Adipocyte (in vitro differentiated cells): ENCODE data around the gene B3GNT3.
A peak's percentile ranks its signal among the peaks of the same experiment; 100 is the strongest.

Source experiments
- DNase-seq: peaks from one replicate; pipeline ENCODE4 v3.0.0-alpha.2; 2015; ENCODE audit warnings: low read depth
- H3K27me3 ChIP-seq: replicated peaks from 2 replicates; pipeline ENCODE4 v1.7.0; 2013; ENCODE audit warnings: mild to moderate bottlenecking, low read length, moderate library complexity; ENCODE audit not compliant: control insufficient read depth, insufficient read depth
- H3K36me3 ChIP-seq: 2 replicates; pipeline ENCODE4 v1.7.0; 2013; ENCODE audit warnings: low read length, mild to moderate bottlenecking, moderate library complexity; ENCODE audit not compliant: control insufficient read depth, insufficient read depth, severe bottlenecking
- H3K4me1 ChIP-seq: 2 replicates; pipeline ENCODE4 v1.7.0; 2013; ENCODE audit warnings: mild to moderate bottlenecking, low read length, moderate library complexity; ENCODE audit not compliant: control insufficient read depth, insufficient read depth
- H3K4me3 ChIP-seq: 2 replicates; pipeline ENCODE4 v1.7.0; 2013; ENCODE audit warnings: mild to moderate bottlenecking, low read length, moderate library complexity
- H3K9ac ChIP-seq: 2 replicates; pipeline ENCODE4 v1.7.0; 2013; ENCODE audit warnings: mild to moderate bottlenecking, low read length, moderate library complexity
- H3K9me3 ChIP-seq: 2 replicates; pipeline ENCODE4 v1.7.0; 2013; ENCODE audit warnings: mild to moderate bottlenecking, low read length, moderate library complexity; ENCODE audit not compliant: control insufficient read depth

Gene B3GNT3

GRCh38 chr19:17755443-17755890, 39.5 kb upstream of the B3GNT3 start:
- DNase-seq = no peak
- no peaks in the 10 kb centered on the region for H3K36me3 ChIP-seq
- no peaks in the 10 kb centered on the region for H3K4me1 ChIP-seq
- no peak overlapping the region for H3K9ac ChIP-seq
- H3K27me3 ChIP-seq = no peaks in the 10 kb centered on the region
- no peaks in the 10 kb centered on the region for H3K9me3 ChIP-seq
- no peak overlapping the region for H3K4me3 ChIP-seq

- H3K27me3 ChIP-seq = no peaks in the 10 kb centered on the region
- DNase-seq = no peak
- no peaks in the 10 kb centered on the region for H3K36me3 ChIP-seq
- H3K9ac ChIP-seq = no peak overlapping the region
- H3K4me1 ChIP-seq = no peaks in the 10 kb centered on the region
- H3K9me3 ChIP-seq = no peaks in the 10 kb centered on the region
- H3K4me3 ChIP-seq = no peak overlapping the region
Measured at GRCh38 chr19:17755977-17756670, 38.8 kb upstream of the B3GNT3 start.

- Histone ChIP-seq H3K9me3 (no peaks in the 10 kb centered on the region), H3K9ac (no peak overlapping the region), H3K27me3 (no peaks in the 10 kb centered on the region), H3K4me1 (no peaks in the 10 kb centered on the region), H3K4me3 (no peak overlapping the region), H3K36me3 (no peaks in the 10 kb centered on the region)
- DNase-seq = peak; percentile 64
Measured at GRCh38 chr19:17757125-17757524, 37.8 kb upstream of the B3GNT3 start.

GRCh38 chr19:17758515-17758914, 36.4 kb upstream of the B3GNT3 start:
- no peak overlapping the region for H3K9ac ChIP-seq
- no peaks in the 10 kb centered on the region for H3K4me1 ChIP-seq
- no peaks in the 10 kb centered on the region for H3K27me3 ChIP-seq
- DNase-seq = no peak
- H3K4me3 ChIP-seq = no peak overlapping the region
- H3K9me3 ChIP-seq = no peaks in the 10 kb centered on the region
- H3K36me3 ChIP-seq = no peaks in the 10 kb centered on the region

- H3K27me3 ChIP-seq = no peaks in the 10 kb centered on the region
- no peak for DNase-seq
- H3K36me3 ChIP-seq = no peaks in the 10 kb centered on the region
- H3K9ac ChIP-seq = no peak overlapping the region
- no peak overlapping the region for H3K4me3 ChIP-seq
- peaks cover under 1% of the 10 kb centered on the region for H3K4me1 ChIP-seq
- H3K9me3 ChIP-seq = no peaks in the 10 kb centered on the region
Measured at GRCh38 chr19:17761148-17761547, 33.8 kb upstream of the B3GNT3 start.

- DNase-seq = peak; percentile 60
- Histone ChIP-seq H3K9ac (no peak overlapping the region), H3K36me3 (no peaks in the 10 kb centered on the region), H3K27me3 (no peaks in the 10 kb centered on the region), H3K4me3 (no peak overlapping the region), H3K4me1 (peaks cover 5% of the 10 kb centered on the region), H3K9me3 (no peaks in the 10 kb centered on the region)
Measured at GRCh38 chr19:17762505-17763229, 32.3 kb upstream of the B3GNT3 start.

- H3K4me1 ChIP-seq = peaks cover 5% of the 10 kb centered on the region
- no peaks in the 10 kb centered on the region for H3K9me3 ChIP-seq
- no peak overlapping the region for H3K9ac ChIP-seq
- H3K27me3 ChIP-seq = no peaks in the 10 kb centered on the region
- no peak overlapping the region for H3K4me3 ChIP-seq
- no peaks in the 10 kb centered on the region for H3K36me3 ChIP-seq
- no peak for DNase-seq
Measured at GRCh38 chr19:17764348-17764747, 30.6 kb upstream of the B3GNT3 start.

- Histone ChIP-seq H3K9ac (no peak overlapping the region), H3K27me3 (no peaks in the 10 kb centered on the region), H3K9me3 (no peaks in the 10 kb centered on the region), H3K4me3 (no peak overlapping the region), H3K36me3 (no peaks in the 10 kb centered on the region), H3K4me1 (peaks cover 5% of the 10 kb centered on the region)
- no peak for DNase-seq
Measured at GRCh38 chr19:17765069-17765618, 29.8 kb upstream of the B3GNT3 start.

- Histone ChIP-seq H3K27me3 (no peaks in the 10 kb centered on the region), H3K4me1 (peaks cover 5% of the 10 kb centered on the region), H3K36me3 (no peaks in the 10 kb centered on the region), H3K4me3 (peak overlapping the region; percentile 66), H3K9me3 (no peaks in the 10 kb centered on the region), H3K9ac (peak overlapping the region; percentile 37)
- peak; percentile 79 for DNase-seq
Measured at GRCh38 chr19:17766543-17767131, 28.3 kb upstream of the B3GNT3 start.

- Histone ChIP-seq H3K4me1 (peaks cover 5% of the 10 kb centered on the region), H3K9me3 (no peaks in the 10 kb centered on the region), H3K36me3 (no peaks in the 10 kb centered on the region), H3K4me3 (no peak overlapping the region), H3K27me3 (no peaks in the 10 kb centered on the region), H3K9ac (no peak overlapping the region)
- DNase-seq = no peak
Measured at GRCh38 chr19:17767559-17767958, 27.4 kb upstream of the B3GNT3 start.

GRCh38 chr19:17770613-17771012, 24.3 kb upstream of the B3GNT3 start:
- DNase-seq = no peak
- H3K27me3 ChIP-seq = no peaks in the 10 kb centered on the region
- peaks cover 13% of the 10 kb centered on the region for H3K4me1 ChIP-seq
- no peak overlapping the region for H3K4me3 ChIP-seq
- no peak overlapping the region for H3K9ac ChIP-seq
- H3K36me3 ChIP-seq = no peaks in the 10 kb centered on the region
- H3K9me3 ChIP-seq = no peaks in the 10 kb centered on the region
